RPMI7951 (cell line): ENCODE results near the gene GLB1L3. TPM values are rescaled to one million over a fixed set of nuclear protein-coding genes. Genes with fewer than 3 reads are reported as not detected.
A peak's percentile ranks its signal among the peaks of the same experiment; 100 is the strongest.
"Not testable (repeated sequence)": the region's sequence is repeated elsewhere in the genome, so short reads cannot be mapped to it uniquely, and the experiment has no call there.

Experiments
- DNase-seq: peaks from one replicate; pipeline ENCODE4 v3.0.0-alpha.2; 2012; ENCODE audit warnings: low read depth
- total RNA-seq: library from RNA; depleted of rRNA; stranded (reverse); fragments of >200 nt; shearing (Covaris generic); gene quantifications from 2 replicates; pipeline ENCODE4 v1.2.3, GENCODE V29; 2014

The GLB1L3 gene
- total RNA-seq, 1 experiment from 2014 or later, result not detected

GRCh38 chr11:134313821-134314607 lies 37.8 kb downstream of the GLB1L3 start:
- no peak for DNase-seq

- no peak for DNase-seq
Measured at GRCh38 chr11:134317103-134317502, 40.9 kb downstream of the GLB1L3 start.

DNA sequence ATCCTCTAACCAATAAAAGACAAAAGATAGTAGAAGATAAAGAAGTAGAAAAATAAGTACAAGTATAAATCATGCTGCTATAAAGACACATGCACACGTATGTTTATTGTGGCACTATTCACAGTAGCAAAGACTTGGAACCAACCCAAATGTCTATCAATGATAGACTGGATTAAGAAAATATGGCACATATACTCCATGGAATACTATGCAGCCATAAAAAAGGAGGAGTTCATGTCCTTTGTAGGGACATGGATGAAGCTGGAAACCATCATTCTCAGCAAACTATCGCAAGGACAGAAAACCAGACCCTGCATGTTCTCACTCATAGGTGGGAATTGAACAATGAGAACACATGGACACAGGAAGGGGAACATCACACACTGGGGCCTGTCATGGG lies 45.2 kb downstream of the GLB1L3 start:
- DNase-seq, result not testable (repeated sequence)

GRCh38 chr11:134322553-134322952 lies 46.4 kb downstream of the GLB1L3 start:
- DNase-seq, result no peak

DNA sequence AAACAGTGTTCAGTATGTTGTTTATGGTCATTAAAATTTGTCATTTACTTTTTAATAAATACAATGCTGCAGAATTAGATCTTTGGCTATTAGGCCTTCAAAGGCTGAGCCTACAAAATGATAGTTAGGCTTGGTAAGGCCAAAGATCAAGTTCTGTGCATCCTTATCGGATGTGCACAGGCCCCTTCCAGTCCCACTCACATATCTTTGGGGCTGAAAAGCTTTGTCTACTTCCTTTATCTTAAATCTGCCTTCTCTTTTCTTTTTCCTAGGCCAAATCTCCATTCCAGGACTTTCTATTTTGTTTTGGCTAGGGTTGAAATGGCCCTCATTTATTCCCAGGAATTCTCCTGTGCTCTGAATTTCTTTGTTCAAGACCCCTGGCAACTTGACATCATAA lies 52.3 kb downstream of the GLB1L3 start:
- no peak for DNase-seq

DNA sequence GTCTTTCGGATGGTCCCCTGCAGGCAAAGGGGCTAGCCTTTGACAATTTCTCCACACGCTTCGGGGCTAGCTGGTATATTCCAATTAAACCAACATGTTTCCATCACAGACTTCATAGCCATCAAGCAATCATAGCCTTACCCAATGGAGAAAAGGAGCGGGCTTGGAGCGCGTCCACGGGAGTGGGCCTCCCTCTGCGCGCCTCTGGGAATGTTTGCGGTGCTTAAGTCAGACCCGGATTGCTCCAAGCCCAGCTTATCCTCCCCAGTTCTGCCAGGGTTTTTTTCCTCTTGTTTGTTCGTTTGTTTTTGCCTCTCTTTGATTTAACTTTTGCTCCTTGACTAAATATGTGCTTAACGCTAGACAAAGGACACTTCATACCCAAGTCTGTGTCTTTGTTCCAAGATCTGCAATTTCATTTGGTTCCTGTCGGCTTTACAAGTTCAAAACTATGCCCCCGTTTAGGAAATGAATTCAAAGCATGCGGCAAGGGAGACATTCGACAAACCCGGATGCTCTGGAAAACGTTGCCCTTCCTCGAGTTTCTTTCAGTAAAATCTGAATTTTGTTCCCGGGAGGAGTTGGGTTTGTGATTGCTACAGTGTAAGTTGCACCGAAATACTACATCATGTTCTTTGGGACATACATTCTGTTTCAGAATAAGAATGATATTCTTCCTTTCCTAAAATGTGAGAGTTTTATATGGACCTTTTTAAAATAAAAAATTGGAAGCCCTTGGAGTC lies 54.6 kb downstream of the GLB1L3 start:
- no peak for DNase-seq

GRCh38 chr11:134331354-134332188 lies 55.4 kb downstream of the GLB1L3 start, which contains the start of gene GLB1L2:
GLB1L2 (plus strand) TSS chr11:134331988; CDS start chr11:134332062, 74 bp downstream.
- DNase-seq, result peak; percentile 15

DNA sequence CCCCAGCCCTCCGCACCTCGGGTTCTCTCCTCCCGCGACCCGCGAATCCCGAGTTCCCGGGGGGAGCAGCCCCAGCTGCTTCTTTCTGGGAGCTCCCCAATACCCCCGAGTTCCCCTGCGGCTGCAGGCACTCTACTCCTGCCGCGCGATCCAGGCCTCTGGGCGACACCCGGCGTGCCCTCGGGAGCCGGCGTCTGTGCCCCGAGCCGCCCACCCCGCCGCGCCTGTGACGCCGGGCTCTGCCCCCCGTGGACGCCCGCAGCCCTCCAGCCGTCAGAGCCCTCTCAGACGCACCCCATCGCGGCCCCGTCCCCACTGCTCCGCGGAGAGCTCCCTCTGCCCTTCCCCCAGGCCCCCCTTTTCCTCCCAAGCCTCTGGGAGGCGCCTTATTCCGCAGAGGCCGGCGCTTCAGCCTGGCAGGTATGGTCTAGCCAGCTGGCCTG lies 56.0 kb downstream of the GLB1L3 start:
- no peak for DNase-seq

GRCh38 chr11:134332782-134333181 lies 56.6 kb downstream of the GLB1L3 start:
- DNase-seq, result no peak

GRCh38 chr11:134333312-134333711 lies 57.1 kb downstream of the GLB1L3 start:
- DNase-seq, result no peak

DNA sequence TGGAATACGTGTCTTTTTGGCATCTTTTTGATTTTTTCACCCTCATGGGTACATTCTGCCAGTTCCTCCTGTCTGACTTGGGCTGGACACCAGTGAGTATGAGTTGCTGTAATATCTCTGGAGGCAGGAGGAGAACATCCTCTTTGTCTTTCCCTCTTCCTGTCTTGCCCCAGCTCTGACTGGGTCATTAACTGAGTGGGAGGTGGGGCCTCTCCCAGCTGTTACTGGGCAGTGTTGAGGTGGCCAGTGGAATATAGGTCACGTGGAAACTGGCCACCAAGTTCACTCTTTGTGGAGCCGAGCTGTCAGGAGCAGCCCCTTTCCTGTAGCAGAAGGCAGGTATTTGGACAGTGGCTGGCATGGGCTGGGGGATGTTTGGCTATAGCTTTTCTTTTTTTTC lies 57.8 kb downstream of the GLB1L3 start:
- no peak for DNase-seq

DNA sequence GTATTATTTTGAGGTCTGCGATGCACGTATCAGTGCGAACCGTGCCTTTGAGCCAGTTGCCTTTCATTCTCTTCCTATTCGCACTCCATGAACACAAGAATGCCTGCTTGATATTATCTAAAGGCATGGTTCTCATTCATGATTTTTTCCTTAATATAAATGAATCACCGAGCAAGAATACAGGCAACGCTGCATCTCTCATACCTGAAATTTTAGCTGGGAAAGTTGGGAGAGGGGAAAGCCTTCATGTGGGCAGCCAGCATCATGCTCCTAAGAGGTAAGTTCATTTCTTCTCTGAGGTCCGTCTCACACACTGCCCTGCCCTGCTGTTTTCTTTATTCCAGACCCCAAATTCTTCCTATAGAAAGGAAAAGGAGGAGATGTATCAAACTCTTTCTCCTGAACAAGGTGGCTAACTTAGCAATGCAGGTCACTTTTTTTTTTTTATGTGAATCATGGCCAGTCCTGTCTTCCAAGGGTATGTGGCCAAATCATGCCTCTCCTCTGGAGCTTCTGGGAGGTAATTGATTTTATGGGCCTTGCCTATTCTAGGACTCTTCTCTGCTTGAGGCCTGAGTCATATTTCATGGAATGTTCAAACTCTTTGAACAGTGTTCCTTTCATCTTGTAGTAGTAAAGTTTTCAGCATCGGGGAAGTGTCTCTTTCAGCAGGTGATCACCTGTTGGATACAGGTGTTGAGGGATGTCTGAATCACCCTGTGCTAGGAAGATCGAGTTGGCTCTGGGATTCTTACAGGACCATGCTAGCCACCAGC lies 58.8 kb downstream of the GLB1L3 start:
- DNase-seq, result no peak

- DNase-seq, result no peak
Measured at GRCh38 chr11:134337051-134337450, 60.9 kb downstream of the GLB1L3 start.

DNA sequence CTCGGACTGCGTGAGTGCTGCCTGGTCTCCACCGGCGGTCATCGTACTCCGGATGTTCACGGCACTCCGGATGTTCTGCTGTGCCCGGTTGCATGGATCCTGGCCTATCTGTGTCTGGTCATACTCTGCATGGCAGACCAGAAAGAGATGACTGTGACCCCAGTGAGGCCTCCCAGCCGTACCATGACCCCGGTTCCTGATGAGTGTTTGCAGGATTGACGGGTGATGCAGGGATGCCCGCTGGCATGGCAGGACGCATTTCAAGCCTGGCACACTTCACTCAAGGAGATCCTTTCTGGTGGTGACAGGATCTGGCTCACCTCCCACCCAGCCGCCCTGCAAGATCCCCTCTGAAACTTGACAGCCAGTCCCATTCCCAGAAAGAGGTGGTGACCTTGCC lies 61.9 kb downstream of the GLB1L3 start:
- no peak for DNase-seq

GRCh38 chr11:134338654-134339053 lies 62.5 kb downstream of the GLB1L3 start:
- DNase-seq, result no peak

DNA sequence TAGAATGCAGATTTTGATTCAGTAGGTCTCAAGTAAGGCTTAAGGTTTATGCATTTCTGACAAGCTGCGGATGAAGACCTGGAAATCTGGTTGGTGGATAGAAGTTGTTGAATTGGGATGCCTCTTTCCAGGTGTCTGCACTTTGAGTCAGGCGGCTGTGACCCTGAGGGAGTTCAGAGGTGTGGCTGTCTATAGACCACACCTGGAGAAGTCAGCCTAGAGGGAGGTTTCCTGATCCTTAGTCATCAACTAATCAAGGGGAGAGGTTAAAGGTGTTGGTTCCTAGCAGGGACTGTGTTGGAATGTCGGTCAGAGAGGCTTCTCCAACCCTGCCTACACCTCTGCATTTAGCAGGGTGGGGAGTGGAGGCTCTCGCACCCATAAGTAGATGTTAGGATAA lies 63.6 kb downstream of the GLB1L3 start:
- no peak for DNase-seq

GRCh38 chr11:134340354-134340964 lies 64.3 kb downstream of the GLB1L3 start:
- no peak for DNase-seq

- DNase-seq, result no peak
Measured at GRCh38 chr11:134341805-134342571, 65.8 kb downstream of the GLB1L3 start.

- no peak for DNase-seq
Measured at GRCh38 chr11:134342572-134343340, 66.6 kb downstream of the GLB1L3 start.
